Measurements from ENCODE around the gene ARNT2.

ARNT2 gene

GRCh38 chr15:80559761-80560160 is 155.6 kb downstream of the ARNT2 start:
- DNase-seq: no peak

GRCh38 chr15:80560601-80561400 is 156.6 kb downstream of the ARNT2 start:
- no peak for DNase-seq

DNA sequence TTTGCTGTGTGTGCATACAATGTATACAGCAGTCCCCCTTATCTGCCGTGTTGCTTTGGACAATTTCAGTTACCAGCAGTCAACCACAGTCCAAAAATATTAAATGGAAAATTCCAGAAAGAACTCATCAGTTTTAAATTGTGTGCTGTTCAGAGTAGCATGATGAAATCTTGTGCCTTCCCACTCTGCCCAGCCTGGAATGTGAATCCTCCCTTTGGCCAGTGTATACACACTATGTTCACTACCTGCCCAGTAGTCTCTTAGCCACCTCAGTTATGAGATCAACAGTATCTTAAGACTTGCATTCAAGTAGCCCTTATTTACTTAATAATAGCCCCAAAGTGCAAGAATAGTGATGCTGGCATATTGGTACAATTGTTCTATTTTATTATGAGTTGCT is 157.3 kb downstream of the ARNT2 start:
- no peak for DNase-seq

GRCh38 chr15:80562033-80562432 is 157.9 kb downstream of the ARNT2 start:
- DNase-seq: no peak

DNA sequence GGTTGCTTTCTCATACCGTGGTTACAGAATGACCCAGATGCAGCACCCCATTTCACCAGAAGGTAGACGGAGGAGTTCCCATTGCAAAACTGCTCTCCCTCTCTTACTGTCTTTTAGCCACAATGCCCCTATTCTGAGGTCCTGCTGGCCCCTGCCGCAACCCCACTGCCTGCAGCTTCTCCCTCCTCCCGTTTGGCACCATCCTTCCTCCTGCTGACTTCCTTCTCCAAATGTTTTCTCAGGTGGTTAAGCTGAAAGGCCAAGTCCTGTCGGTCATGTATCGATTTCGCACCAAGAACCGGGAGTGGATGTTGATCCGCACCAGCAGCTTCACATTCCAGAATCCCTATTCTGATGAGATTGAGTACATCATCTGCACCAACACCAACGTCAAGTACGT is 158.7 kb downstream of the ARNT2 start:
- DNase-seq: no peak

- DNase-seq: no peak
Observed at GRCh38 chr15:80563372-80563997, 159.3 kb downstream of the ARNT2 start.

DNA sequence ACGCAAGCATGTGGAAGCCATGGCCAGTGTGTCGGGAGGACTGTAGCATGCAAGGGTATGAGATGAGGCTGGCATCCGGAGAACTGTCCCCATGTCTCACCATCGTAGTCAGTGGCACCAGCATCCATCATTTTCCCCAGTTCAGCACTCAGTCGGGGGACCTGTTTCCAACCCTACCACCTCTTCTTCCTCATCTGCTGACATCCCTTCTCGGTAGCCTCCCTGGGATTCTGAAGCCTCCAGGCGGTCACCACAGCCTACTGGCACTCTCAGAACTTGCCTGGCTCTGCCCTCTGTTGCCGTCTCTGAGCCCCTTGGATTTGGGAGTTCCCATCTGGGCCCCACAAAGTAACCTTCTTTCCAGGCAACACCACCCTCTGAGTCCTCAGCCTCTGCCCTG is 159.9 kb downstream of the ARNT2 start:
- DNase-seq: no peak

DNA sequence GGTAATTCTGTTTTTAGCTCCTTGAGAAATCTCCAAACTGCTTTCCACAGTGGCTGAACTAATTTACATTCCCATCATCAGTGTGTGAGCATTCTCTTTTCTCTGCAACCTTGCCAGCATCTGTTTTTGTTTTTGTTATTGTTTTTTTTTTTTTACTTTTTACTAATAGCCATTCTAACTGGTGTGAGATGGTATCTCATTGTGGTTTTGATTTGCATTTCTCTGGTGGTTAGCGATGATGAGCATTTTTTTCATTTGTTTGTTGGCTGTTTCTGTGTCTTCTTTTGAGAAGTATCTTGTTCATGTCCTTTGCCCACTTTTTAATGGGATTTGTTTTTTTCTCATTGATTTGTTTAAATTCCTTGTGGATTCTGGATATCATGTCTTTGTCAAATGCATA is 161.2 kb downstream of the ARNT2 start:
- no peak for DNase-seq

GRCh38 chr15:80565988-80566387 is 161.8 kb downstream of the ARNT2 start:
- no peak for DNase-seq

- DNase-seq: peak in 1 of 2 experiments; percentile 32
Observed at GRCh38 chr15:80567721-80568157, 163.6 kb downstream of the ARNT2 start.

- DNase-seq: no peak
Observed at GRCh38 chr15:80568298-80568697, 164.1 kb downstream of the ARNT2 start.

GRCh38 chr15:80568876-80569605 is 164.9 kb downstream of the ARNT2 start:
- DNase-seq: no peak

DNA sequence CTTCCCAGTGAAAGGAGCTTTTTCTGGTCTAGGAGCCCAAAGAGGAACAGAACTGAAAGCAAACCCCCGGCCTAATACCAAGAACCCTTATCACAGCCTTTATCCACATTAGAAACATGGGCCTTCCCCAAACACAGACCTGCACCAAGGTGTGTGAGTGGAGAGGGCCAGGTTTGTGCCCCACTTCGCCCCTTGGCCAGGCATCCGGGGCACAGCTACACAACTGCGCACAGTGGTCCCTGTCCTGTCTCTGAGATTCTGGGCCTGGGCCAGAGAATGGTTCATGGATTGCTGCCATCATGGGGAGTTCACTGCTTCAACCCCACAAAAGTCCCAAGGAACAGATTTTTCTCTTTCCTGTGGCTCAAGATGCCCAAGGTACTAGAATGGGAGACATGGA is 165.5 kb downstream of the ARNT2 start:
- DNase-seq: no peak

DNA sequence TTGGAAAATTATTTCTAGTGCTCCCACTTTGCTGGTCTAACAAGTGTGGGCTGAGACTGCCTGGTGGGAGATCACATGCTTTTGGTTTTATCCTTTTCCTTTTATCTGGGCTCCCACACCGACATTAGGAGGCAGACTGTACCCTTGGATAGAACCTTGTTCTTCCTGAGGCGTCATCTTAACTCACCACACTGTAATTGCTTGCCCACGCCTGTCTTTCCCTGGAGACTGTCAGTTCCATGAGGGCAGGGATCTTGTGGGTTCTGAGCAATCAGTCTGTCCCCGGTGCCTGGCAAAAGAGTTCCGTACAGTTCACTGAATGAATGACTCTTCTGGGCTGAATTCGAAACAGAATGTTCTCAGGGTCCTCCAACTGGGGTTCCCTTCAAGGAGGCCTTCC is 166.4 kb downstream of the ARNT2 start:
- DNase-seq: no peak

DNA sequence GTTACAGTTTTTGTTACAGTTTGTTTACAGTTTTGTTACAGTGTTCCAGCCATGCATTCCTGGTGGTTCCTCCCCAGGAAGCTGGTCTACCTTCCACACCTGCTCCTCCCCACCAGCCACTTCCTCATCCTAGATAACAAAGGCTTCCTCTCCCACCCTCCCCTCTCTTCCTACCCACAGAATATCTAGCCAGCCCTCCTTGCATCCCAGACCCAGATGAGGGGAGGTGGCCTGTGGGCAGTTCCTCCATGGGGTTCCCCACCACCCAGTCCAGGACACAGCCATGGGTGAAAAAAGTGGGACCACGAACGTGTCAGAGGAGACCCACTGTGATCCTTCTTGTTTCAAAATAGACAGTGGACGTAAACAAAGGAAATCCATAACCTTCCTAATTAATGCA is 168.2 kb downstream of the ARNT2 start:
- DNase-seq: no peak

GRCh38 chr15:80573606-80574005 is 169.4 kb downstream of the ARNT2 start:
- no peak for DNase-seq

DNA sequence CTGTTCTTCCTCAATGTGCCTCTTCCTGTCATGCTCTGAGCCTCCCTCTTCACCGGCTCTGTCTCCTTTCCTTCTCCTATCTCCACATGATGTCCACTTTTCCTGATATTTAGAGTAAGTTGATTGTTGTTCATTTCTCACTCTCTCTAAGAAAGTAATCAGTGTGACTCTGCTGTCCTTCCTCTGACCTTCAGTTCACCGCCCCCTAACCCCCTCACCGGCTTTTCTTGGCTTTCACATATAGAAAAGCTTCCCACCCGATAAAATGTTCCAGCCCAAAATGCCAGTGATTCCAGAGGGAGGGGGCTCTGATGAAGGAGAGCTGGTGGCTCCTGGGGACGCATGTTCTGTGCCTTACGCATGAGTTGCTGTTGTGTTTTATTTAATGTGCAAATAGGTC is 170.4 kb downstream of the ARNT2 start:
- no peak for DNase-seq

GRCh38 chr15:80576519-80577090 is 172.4 kb downstream of the ARNT2 start:
- no peak for DNase-seq

GRCh38 chr15:80577552-80578205 is 173.5 kb downstream of the ARNT2 start:
- DNase-seq: no peak

DNA sequence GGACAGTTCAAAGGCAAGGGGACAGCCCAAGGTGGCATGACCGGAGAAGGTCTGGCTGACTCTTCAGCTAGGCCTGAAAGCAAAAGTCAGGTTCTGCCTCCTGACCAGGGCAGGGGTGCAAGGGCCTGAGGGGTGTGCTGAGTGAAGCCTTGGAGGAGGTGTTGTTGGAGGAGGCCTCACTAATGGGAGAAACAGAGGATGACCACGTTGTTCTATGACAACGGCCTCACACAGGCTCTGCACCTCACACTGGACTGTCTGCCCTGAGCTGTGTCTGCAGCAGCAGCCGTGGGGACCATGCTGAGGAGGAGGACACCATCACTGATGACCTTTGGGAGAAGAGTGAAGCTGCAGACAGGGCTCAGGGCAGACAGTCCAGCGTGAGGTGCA is 174.0 kb downstream of the ARNT2 start:
- no peak for DNase-seq

GRCh38 chr15:80578871-80579270 is 174.7 kb downstream of the ARNT2 start:
- DNase-seq: no peak

GRCh38 chr15:80579611-80580010 is 175.4 kb downstream of the ARNT2 start:
- DNase-seq: no peak

DNA sequence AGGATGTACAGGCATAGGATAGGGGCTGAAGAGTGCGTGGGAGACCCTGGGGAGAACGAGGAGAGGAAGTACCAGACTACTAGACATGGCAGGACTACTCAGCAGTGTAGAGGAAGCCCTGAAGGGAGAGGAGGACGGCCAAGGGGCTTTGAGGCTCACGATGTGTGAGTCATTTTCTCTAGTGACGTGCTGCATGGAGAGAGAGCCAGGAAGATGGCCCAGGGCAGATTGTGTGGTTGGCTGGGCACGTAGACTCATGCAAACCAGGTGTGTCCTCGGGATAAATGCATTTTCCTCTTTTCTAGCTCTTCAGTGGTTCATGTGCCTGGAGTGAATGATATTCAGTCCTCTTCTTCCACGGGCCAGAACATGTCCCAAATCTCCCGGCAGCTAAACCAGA is 175.9 kb downstream of the ARNT2 start:
- DNase-seq: no peak
